Posterior vena cava (tissue), 2 donors: ENCODE measurements around the gene SMARCA4. TPM values are rescaled to one million over a fixed set of nuclear protein-coding genes. Genes with fewer than 3 reads are reported as not detected.

Experiments
- DNase-seq: peaks from one replicate; pipeline ENCODE4 v3.0.0-alpha.2; 2020; ENCODE audit warnings: low spot score
- intact Hi-C, 2 donors: fragments of 100-400 bp; cut with DNase I; formaldehyde crosslinking; loops; one replicate each; pipeline versions ENCODE4 v1.14.1 to v1.14.2; 2022 to 2023
- long read RNA-seq, 2 donors: library from polyadenylated mRNA; unstranded; transcript quantifications; one replicate each; pipeline ENCODE4 v2.0.0, GENCODE V29; 2020 to 2021
- total RNA-seq, 2 donors: library from RNA; stranded (reverse); fragmentation: NEBNext Ultra II Directional; extraction: Animal tissue kit (Norgen Biotek cat#: 25700); gene quantifications; one replicate each; pipeline ENCODE4 v1.2.1, GENCODE V29; 2021
- donor health status: DM: yes; HTN: yes; CAD: no.
- donor health status: DM: yes; HTN: yes; CAD: no.

The SMARCA4 gene
- 10 to 100 TPM; 68.2 to 68.8 TPM for total RNA-seq
- long read RNA-seq, donor 1, full-length matches to known transcripts: 4 of 56 reads
- long read RNA-seq, donor 1, partial matches to known transcripts: 48 of 56 reads
- long read RNA-seq, donor 1, other reads (novel, unspliced or antisense): 4 of 56 reads
- long read RNA-seq, donor 2, partial matches to known transcripts: 133 of 151 reads
- long read RNA-seq, donor 2, other reads (novel, unspliced or antisense): 14 of 151 reads

DNA sequence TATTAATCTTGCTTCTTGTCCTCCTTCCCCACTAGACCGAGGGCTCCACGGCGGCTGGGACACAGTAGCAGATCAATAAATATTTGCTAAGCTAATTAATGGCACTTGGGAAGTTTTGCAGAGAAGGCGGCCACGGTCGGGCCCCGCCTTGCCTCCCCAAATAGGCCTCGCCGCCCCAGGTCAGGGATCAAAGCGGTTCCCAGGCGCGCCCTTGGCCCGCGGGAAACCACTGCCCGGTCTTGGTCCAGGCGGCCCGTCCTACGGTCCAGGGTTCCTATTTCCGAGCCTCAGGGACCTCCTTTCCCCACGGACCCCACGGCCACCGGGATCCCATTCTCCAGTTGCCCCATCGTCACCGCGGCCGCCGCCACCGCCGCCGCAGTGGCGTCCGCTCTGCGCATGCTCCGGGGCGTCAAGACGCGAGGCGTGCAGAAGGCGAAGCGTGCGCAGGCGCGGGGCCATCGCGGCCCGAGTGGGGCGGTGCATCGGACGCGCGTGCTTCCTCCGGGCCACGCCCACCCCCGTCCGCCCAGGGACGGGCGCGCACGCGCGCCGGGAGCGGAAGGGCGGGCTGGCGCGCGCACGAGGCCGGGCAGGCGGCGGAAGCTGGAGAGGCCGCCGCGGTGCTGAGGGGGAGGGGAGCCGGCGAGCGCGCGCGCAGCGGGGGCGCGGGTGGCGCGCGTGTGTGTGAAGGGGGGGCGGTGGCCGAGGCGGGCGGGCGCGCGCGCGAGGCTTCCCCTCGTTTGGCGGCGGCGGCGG lies at the start of gene SMARCA4:
TSS of gene SMARCA4 (plus strand) at position 717 of the 759 bp plus-strand sequence. CDS start 23,122 bp downstream, outside the sequence.
- intact Hi-C loops: no loop called here
- DNase-seq: peak; percentile 99

DNA sequence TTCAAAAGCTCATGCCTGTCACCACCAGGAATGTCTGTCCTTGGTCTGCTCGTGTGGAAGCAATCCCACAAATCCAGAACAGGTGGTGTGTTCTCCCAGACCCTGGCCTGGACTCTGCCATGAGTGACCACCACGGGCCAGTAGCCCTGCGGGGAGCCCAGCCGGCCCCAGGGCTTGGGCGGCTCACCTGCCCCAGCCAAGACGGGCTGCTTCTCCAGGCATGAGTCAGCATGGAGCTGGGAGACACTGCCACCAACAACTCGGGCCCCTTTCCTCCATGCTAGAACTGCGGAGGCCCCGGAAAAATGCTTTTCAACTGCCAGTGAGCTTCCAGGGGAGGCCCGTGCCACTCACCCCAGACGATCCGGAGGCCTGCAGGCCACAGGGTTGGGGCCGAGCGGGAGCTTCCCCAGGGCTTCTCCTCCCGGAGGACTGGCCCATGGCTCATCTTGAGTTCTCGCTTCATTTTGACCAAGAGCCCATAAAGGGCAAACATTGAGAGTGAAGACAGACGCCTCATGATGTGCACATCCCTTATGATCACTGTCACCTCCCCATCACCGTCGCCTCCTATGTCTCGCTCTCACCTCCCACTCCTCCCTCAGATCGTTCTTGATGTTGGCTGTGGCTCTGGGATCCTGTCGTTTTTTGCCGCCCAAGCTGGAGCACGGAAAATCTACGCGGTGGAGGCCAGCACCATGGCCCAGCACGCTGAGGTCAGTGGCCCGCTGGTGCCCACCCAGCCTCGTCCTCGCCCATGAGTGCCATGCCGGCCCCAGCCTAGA lies 49.1 kb upstream of the SMARCA4 start:
- intact Hi-C loops: no loop called here
- no peak for DNase-seq

DNA sequence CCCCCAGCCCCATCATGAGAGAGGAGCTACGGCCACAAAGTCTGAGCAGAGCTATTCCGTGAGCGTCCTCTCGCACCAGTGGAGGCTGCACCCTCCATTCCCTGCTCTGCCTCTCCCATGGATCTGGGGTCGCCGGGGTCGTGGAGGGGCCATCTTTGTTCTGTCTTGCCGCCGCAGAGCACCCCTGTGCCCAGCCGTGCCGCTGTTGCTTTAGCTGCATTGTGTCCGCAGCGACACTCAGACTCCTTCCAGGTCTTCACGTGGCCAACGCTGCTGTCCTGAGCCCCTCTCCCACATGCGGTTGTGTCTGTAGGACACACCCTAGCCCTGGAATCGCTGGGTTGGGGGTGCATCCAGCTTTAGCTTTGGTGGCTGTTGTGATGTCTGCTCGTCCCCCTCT lies 48.2 kb upstream of the SMARCA4 start:
- intact Hi-C loops: no loop called here
- DNase-seq: no peak

DNA sequence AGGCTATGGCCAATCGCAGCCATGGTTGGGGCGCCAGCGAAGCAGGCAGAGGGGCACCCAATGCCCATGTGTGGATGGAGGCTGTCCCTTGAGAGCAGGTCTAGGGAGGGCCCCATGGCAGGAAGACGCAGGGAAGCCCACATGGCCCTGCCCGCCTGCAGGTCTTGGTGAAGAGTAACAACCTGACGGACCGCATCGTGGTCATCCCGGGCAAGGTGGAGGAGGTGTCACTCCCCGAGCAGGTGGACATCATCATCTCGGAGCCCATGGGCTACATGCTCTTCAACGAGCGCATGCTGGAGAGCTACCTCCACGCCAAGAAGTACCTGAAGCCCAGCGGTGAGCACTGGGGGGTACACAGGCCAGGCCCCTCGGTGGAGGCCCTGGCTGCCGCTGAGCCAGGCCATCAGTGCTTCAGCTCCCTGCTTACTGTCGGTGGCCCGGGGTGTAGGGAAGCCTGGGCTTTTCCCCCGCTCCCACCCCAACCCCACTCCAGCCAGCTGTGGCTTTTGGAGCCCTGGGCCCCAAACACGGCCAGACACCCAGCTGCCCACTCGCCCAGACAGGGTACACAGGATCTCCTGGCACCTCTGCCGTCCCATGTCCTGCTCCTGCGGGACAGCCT lies 47.0 kb upstream of the SMARCA4 start:
- intact Hi-C loops: no loop called here
- DNase-seq: no peak

DNA sequence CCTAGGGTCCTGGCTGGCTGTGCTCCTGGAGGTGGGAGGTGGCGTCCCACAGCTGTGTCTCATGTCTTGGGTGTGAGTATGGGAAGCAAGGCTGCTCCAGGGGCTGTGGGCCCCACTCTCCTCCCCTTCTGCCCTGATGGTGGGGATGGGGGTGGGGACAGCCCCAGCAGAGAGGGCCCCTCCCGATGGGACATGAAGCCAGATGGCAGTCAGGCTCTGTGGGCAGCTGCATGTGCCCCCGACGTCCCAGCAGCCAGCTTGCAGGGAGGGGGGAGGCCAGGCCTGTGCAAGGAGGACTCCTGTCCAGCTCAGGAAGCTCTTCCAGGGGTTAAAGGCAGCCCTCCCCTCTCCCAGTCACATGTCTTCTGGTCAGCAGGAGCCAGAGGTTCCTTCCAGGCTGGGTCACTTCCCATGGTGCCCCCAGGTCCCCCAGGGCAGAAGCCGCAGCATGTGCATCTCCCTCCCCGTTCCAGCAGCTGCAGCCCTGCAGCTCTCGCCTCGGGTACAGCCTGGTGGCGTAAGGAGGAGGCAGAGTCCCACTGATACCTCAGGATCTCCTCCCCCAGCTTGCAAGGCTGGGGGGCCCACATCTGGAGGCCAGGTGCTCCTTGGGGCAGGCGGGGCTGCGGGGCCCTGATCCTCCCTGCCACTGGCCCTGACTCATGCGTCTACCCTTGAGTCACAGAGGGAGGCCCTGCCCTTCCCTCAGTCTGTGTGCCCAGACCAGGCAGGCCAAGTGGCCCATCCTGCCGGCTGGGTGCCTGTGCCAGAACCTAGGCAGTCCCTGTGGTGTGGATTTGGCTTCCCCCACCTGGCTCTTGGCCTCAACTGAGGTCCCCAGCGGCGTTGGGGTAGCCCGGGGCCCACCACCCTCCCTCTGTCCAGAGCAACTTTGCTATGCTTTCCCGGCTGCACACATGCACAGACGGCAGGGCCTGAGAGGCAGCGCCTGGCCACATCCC lies 45.4 kb upstream of the SMARCA4 start:
- intact Hi-C loops: loop anchor here in 1 of 2 donors (5.0 kb wide), 1 partner anchor 33 kb away; no protein-coding TSS in a partner anchor
- DNase-seq: peak; percentile 80

DNA sequence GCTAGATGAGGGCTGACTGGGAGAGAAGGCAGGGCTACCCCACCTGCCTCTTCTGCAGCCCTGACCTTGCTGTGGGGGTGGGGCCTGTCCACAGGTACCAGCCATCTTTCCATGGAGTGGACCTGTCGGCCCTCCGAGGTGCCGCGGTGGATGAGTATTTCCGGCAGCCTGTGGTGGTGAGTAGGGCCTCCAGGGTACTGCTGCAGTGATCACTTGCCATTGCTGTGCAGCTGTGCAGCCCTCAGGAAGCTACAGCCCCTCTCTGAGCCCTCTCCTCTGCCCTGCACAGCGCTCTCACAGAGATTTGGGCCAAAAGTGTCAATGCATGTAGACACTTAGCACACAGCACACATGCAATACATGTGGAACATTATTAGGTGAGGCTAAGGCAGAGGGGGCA lies 44.2 kb upstream of the SMARCA4 start:
- intact Hi-C loops: loop anchor here in 1 of 2 donors (5.0 kb wide), 1 partner anchor 34 kb away; no protein-coding TSS in a partner anchor
- DNase-seq: peak; percentile 76

DNA sequence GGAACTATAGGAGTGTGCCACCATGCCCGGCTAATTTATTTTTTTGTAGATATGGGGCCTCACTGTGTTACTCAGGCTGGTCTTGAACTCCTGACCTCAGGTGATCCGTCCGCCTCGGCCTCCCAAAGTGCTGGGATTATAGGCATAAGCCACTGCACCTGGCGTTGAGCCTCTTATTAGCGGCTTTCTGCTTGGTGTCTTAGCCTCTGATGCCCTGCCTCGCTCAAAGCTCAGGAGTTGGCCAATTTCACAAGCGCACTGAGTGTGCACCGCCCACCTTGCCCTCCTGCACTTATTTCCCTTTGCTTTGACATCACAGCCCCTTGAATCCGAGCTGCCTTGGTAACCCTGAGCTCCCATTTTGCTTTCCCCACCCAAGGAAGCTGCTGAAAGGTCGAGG lies 42.5 kb upstream of the SMARCA4 start:
- intact Hi-C loops: loop anchor here in 1 of 2 donors (5.0 kb wide), 1 partner anchor 36 kb away; no protein-coding TSS in a partner anchor
- DNase-seq: no peak

DNA sequence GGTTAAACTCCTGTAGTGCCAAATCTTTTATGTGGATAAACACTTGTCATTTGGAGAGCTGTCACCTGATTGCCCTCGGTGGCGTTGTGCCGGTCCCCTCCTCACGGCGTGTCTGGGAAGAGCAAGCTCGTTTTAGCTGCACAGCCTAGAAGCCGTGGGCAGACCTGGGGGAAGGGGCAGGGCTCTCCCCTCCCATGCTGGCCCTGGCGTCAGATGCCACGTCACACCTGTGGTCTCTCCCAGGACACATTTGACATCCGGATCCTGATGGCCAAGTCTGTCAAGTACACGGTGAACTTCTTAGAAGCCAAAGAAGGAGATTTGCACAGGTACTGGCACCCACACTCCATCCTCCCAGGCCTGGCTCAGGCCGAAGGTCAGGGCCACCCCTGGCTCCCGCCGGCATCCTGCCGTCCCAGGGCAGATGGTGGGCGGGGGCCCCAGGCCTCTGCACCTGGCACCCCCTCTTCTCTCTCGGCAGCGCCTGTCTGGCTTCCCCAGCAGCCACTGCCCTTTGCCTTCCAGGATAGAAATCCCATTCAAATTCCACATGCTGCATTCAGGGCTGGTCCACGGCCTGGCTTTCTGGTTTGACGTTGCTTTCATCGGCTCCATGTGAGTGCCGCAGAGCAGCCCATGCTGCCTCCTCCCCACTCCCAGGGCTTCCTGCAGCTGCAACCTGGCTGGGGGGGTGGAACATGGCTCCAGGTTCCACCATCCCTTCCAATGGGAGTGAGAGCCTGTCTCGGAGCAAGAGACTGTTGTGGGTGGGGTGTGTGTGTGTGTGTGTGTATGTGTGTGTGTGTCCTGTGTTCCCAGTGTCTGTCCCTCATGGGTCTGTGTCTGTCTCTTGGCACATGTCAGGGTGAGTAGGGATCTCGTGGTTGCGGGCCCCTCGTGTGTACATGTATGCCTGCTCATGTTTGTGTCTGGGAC lies 41.2 kb upstream of the SMARCA4 start:
- intact Hi-C loops: loop anchor here in 1 of 2 donors (5.0 kb wide), 1 partner anchor 37 kb away; no protein-coding TSS in a partner anchor
- DNase-seq: no peak

DNA sequence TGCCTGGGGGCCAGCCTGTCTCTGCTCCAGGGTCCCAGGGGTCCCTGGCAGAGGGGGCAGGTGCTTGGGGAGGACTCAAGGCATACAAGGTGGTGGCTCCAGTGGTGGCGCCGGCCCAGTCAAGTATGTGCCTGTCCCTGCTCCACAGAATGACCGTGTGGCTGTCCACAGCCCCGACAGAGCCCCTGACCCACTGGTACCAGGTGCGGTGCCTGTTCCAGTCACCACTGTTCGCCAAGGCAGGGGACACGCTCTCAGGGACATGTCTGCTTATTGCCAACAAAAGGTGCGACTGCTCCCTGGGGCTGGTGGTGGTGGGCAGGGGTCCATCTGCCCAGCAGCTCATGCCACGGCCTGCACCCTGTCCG lies 40.6 kb upstream of the SMARCA4 start:
- no peak for DNase-seq
- intact Hi-C loops: no loop called here

DNA sequence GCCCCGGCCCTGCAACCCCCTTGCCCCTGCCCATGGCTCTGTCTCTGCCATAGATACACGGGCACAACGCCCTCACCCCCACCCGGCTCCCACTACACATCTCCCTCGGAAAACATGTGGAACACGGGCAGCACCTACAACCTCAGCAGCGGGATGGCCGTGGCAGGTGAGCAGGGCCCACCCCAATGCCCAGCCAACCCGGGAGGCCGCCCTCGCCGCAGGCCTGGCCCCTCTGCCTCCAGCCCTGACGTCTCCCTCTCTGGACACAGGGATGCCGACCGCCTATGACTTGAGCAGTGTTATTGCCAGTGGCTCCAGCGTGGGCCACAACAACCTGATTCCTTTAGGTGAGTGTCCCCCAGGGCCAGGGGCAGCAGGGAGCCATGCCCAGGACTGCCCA lies 40.0 kb upstream of the SMARCA4 start:
- DNase-seq: no peak
- intact Hi-C loops: no loop called here

DNA sequence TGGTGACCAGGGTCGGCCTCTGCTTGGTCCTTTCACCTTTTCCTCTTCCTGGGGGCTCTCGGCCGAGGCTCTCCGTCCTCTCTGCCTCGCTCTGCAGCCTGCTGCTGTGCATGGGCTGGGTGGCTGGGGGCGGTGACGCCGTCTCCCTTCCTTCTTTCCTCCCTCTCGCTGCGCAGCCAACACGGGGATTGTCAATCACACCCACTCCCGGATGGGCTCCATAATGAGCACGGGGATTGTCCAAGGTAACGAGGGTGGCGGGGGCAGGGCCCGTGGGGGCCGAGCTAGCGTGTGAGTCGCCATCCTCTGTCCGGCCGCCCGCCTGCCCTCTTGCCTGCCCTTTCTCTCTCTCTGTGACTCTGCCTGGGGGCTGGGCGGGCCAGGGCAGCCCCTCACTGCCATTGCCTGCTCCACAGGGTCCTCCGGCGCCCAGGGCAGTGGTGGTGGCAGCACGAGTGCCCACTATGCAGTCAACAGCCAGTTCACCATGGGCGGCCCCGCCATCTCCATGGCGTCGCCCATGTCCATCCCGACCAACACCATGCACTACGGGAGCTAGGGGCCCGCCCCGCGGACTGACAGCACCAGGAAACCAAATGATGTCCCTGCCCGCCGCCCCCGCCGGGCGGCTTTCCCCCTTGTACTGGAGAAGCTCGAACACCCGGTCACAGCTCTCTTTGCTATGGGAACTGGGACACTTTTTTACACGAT lies 39.5 kb upstream of the SMARCA4 start:
- DNase-seq: no peak
- intact Hi-C loops: no loop called here

DNA sequence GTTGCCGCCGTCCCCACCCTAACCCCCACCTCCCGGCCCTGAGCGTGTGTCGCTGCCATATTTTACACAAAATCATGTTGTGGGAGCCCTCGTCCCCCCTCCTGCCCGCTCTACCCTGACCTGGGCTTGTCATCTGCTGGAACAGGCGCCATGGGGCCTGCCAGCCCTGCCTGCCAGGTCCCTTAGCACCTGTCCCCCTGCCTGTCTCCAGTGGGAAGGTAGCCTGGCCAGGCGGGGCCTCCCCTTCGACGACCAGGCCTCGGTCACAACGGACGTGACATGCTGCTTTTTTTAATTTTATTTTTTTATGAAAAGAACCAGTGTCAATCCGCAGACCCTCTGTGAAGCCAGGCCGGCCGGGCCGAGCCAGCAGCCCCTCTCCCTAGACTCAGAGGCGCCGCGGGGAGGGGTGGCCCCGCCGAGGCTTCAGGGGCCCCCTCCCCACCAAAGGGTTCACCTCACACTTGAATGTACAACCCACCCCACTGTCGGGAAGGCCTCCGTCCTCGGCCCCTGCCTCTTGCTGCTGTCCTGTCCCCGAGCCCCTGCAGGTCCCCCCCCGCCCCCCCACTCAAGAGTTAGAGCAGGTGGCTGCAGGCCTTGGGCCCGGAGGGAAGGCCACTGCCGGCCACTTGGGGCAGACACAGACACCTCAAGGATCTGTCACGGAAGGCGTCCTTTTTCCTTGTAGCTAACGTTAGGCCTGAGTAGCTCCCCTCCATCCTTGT lies 38.8 kb upstream of the SMARCA4 start:
- no peak for DNase-seq
- intact Hi-C loops: no loop called here

DNA sequence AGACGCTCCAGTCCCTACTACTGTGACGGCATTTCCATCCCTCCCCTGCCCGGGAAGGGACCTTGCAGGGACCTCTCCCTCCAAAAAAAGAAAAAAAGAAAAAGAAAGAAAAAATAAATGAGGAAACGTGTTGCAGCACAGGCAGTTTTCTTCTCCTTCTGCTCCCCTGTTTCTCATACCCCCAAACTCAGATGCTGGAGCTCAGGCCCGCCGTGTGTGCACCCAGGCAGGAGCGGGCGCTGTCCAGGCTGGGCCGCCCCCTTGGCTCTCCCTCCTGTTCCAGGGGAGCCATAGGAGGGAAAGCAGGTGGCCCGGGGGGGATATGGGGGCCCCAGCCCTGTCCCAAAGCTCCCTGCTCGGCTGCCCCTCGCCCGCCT lies 38.2 kb upstream of the SMARCA4 start:
- intact Hi-C loops: no loop called here
- DNase-seq: no peak

DNA sequence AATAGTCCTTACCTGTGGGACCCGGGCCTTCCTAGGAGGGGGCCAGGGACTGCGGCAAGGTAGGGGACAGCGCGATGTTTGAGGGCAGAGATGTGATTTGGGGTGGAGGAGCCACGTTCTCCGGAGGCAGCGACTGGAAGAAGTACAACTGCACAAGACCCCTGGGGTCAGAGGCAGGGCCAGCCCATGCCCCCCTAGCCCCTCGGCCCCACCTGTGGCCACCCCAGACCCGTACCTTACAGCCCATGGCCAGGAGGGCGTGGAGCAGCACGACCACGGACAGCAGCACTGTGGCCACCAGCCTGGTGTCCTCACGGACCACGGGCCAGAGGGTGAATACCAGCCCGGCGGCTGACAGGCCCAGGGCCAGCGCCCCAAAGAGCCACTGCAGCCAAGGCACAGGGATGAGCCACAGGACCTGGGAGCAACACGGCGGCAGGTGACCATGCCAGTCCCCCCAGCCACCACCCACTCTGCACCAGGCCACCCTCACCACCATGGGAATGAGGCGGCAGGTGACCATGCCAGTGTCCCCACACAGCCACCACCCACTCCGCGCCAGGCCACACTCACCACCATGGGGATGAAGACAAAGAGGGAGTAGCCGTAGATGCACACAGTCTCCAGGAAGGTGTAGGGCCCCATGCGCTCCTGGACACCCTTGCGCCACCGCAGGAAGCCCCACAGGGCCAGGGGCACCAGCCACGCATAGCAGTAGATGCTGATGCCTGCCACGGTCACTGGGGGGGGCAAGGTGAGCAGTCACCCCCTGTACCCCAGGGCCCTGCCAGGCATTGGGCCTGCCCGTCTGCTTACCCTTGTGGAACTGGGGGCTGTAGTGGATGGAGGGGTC lies 37.3 kb upstream of the SMARCA4 start:
- intact Hi-C loops: no loop called here
- DNase-seq: no peak

DNA sequence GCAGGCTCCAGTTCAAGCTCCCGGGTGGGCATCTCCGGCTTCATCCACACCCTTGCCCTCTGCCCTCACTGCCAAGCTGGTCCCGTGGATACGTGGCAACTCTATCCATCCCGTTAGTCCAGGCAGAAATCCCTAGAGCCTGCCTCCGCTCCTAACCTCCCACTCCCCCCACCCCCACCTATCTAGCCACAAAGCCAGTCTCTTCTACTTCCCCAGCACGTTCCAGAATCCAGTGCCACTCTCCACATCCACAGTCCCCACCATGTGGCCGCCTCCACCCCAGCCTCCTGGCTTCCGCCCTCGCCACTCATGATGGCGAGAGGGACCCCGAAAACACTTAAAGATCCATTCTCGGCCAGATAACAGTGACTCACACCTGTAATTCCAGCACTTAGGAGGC lies 36.2 kb upstream of the SMARCA4 start:
- no peak for DNase-seq
- intact Hi-C loops: no loop called here
